HepG2 (cell line): ENCODE data around the gene ELL. TPM values are rescaled to one million over a fixed set of nuclear protein-coding genes. Genes with fewer than 3 reads are reported as not detected.
A peak's percentile ranks its signal among the peaks of the same experiment; 100 is the strongest.

Experiments
- BORCS8-MEF2B ChIP-seq: sonication (generic); formaldehyde crosslinking; IDR thresholded peaks from 2 replicates; pipeline ENCODE4 v1.8.0; 2022; ENCODE audit warnings: mild to moderate bottlenecking, missing genetic modification reagents
- KLF13 ChIP-seq: sonication (generic); formaldehyde crosslinking; IDR thresholded peaks from 2 replicates; pipeline ENCODE4 v1.4.0; 2020; ENCODE audit warnings: mild to moderate bottlenecking, missing genetic modification reagents
- MYNN ChIP-seq: sonication (generic); formaldehyde crosslinking; IDR thresholded peaks from 2 replicates; pipeline ENCODE4 v1.4.0; 2020; ENCODE audit warnings: mild to moderate bottlenecking, low read depth, missing genetic modification reagents
- MZF1 ChIP-seq: sonication (generic); formaldehyde crosslinking; IDR thresholded peaks from 2 replicates; pipeline ENCODE4 v1.8.1; 2023; ENCODE audit warnings: mild to moderate bottlenecking, missing genetic modification reagents, borderline replicate concordance
- POGZ ChIP-seq: sonication (generic); formaldehyde crosslinking; IDR thresholded peaks from 2 replicates; pipeline ENCODE4 v1.4.0; 2020; ENCODE audit warnings: mild to moderate bottlenecking, missing genetic modification reagents
- SAP130 ChIP-seq: IDR thresholded peaks from 2 replicates; pipeline ENCODE4 v1.6.1; 2016; ENCODE audit warnings: low read depth
- ZNF224 ChIP-seq: sonication (generic); formaldehyde crosslinking; IDR thresholded peaks from 2 replicates; pipeline ENCODE4 v1.5.0; 2020; ENCODE audit warnings: mild to moderate bottlenecking, missing genetic modification reagents
- ZNF256 ChIP-seq: sonication (generic); formaldehyde crosslinking; conservative IDR thresholded peaks from 2 replicates; pipeline ENCODE4 v1.4.0; 2020; ENCODE audit warnings: missing genetic modification reagents
- ZNF343 ChIP-seq: sonication (generic); formaldehyde crosslinking; IDR thresholded peaks from 2 replicates; pipeline ENCODE4 v1.4.0; 2020; ENCODE audit warnings: mild to moderate bottlenecking, missing genetic modification reagents
- ZNF460 ChIP-seq: sonication (generic); formaldehyde crosslinking; IDR thresholded peaks from 2 replicates; pipeline ENCODE4 v1.5.1; 2020; ENCODE audit warnings: missing genetic modification reagents, mild to moderate bottlenecking, borderline replicate concordance
- ZNF569 ChIP-seq: sonication (generic); formaldehyde crosslinking; IDR thresholded peaks from 2 replicates; pipeline ENCODE4 v1.5.0; 2020; ENCODE audit warnings: mild to moderate bottlenecking, missing genetic modification reagents, moderate library complexity, borderline replicate concordance
- ZNF576 ChIP-seq: sonication (generic); formaldehyde crosslinking; IDR thresholded peaks from 2 replicates; pipeline ENCODE4 v1.4.0; 2020; ENCODE audit warnings: mild to moderate bottlenecking, missing genetic modification reagents
- ZNF891 ChIP-seq: sonication (generic); formaldehyde crosslinking; IDR thresholded peaks from 2 replicates; pipeline ENCODE4 v1.5.0; 2020; ENCODE audit warnings: mild to moderate bottlenecking, missing genetic modification reagents
- polyA plus RNA-seq, 8 experiments: library from polyadenylated mRNA; depleted of rRNA in 3 of 8; stranded (reverse) in 7 of 8; unstranded in 1 of 8; fragments of >200 nt; fragmentation: Illumina TruSeq in 4 of 8; extraction: Trizol in 4 of 8; gene quantifications; 2 replicates each; pipeline versions ENCODE4 v1.2.1 to v1.2.3, GENCODE V29; 2011 to 2016; ENCODE audit warnings: low read depth in 4 of 8, missing spikeins in 1 of 8, mixed read lengths in 1 of 8; ENCODE audit not compliant: insufficient read depth in 1 of 8
- total RNA-seq, 5 experiments: library from RNA; depleted of rRNA; stranded (reverse); fragments of >200 nt; fragmentation: Illumina TruSeq; extraction: Trizol; gene quantifications; 2 replicates each; pipeline ENCODE4 v1.2.3, GENCODE V29; 2016; ENCODE audit warnings: low read depth in 1 of 5
- TF ChIP-seq, protein P1 (sequence below): sonication (generic); formaldehyde crosslinking; IDR thresholded peaks from 2 replicates; pipeline ENCODE4 v1.8.1; 2022; ENCODE audit warnings: low read depth, mild to moderate bottlenecking, missing genetic modification reagents
- TF ChIP-seq, protein P2 (sequence below): sonication (generic); formaldehyde crosslinking; IDR thresholded peaks from 2 replicates; pipeline ENCODE4 v1.4.0; 2020; ENCODE audit warnings: missing genetic modification reagents, mild to moderate bottlenecking, borderline replicate concordance
- TF ChIP-seq, protein P3 (sequence below): IDR thresholded peaks from 2 replicates; pipeline ENCODE4 v1.4.0; 2020; ENCODE audit warnings: mild to moderate bottlenecking, missing genetic modification reagents
- TF ChIP-seq, protein P4 (sequence below): sonication (generic); formaldehyde crosslinking; IDR thresholded peaks from 2 replicates; pipeline ENCODE4 v1.5.1; 2020; ENCODE audit warnings: mild to moderate bottlenecking, missing genetic modification reagents, moderate library complexity

The ELL gene
- total and polyA plus RNA-seq, 2 of the 13 experiments (the other 11 are each of a cell fraction or from before 2014, with no cell fraction given) = 3.7 to 5.4 TPM

DNA sequence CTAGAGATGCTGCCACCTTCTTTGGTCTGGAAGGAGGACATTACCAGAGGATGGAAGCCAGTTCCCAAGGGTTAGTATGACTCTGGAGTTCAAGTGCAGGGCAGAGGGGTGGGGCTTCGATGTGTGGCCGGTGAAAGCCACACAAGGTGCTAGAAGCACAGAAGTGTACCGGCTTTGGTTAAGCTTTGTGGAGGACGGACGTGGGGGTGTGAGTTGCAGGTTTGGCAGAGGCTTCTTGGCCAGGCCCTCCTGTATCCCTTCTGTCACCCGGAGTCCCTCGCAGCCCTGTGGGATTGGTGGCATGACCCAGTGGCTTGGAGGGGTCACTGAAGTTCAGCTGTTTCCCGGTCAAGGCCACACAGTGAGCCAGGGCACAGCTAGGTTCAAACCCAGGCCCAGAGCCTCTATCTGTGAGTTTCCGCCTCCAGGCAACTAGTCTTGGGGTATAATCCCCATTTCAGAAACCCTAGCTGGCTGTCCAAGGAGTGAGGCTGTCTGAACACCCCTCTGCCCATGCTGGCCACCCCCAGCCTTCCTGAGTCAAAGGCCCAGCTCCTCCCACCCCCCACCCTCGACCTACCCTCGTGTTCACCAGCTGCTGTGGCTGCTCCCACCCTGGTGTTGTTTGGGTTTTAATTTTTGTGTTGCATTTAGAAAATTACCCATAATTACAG lies 107.2 kb downstream of the ELL start (continued):
- TF ChIP-seq, protein P1, sequence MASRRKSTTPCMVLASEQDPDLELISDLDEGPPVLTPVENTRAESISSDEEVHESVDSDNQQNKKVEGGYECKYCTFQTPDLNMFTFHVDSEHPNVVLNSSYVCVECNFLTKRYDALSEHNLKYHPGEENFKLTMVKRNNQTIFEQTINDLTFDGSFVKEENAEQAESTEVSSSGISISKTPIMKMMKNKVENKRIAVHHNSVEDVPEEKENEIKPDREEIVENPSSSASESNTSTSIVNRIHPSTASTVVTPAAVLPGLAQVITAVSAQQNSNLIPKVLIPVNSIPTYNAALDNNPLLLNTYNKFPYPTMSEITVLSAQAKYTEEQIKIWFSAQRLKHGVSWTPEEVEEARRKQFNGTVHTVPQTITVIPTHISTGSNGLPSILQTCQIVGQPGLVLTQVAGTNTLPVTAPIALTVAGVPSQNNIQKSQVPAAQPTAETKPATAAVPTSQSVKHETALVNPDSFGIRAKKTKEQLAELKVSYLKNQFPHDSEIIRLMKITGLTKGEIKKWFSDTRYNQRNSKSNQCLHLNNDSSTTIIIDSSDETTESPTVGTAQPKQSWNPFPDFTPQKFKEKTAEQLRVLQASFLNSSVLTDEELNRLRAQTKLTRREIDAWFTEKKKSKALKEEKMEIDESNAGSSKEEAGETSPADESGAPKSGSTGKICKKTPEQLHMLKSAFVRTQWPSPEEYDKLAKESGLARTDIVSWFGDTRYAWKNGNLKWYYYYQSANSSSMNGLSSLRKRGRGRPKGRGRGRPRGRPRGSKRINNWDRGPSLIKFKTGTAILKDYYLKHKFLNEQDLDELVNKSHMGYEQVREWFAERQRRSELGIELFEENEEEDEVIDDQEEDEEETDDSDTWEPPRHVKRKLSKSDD (CRISPR knock-in tag) = no peak
- TF ChIP-seq POGZ (no peak), ZNF569 (CRISPR knock-in tag) (no peak), SAP130 (CRISPR knock-in tag) (peak; percentile 46), ZNF576 (CRISPR knock-in tag) (no peak), MZF1 (no peak), KLF13 (CRISPR knock-in tag) (no peak), ZNF460 (CRISPR knock-in tag) (no peak), MYNN (CRISPR knock-in tag) (no peak), ZNF891 (CRISPR knock-in tag) (no peak), ZNF343 (no peak), ZNF256 (CRISPR knock-in tag) (no peak), ZNF224 (CRISPR knock-in tag) (no peak), BORCS8-MEF2B (no peak)
- TF ChIP-seq, protein P2, sequence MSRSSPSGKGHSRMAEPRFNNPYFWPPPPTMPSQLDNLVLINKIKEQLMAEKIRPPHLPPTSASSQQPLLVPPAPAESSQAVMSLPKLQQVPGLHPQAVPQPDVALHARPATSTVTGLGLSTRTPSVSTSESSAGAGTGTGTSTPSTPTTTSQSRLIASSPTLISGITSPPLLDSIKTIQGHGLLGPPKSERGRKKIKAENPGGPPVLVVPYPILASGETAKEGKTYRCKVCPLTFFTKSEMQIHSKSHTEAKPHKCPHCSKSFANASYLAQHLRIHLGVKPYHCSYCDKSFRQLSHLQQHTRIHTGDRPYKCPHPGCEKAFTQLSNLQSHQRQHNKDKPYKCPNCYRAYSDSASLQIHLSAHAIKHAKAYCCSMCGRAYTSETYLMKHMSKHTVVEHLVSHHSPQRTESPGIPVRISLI (CRISPR knock-in tag) = no peak
- TF ChIP-seq, protein P3, sequence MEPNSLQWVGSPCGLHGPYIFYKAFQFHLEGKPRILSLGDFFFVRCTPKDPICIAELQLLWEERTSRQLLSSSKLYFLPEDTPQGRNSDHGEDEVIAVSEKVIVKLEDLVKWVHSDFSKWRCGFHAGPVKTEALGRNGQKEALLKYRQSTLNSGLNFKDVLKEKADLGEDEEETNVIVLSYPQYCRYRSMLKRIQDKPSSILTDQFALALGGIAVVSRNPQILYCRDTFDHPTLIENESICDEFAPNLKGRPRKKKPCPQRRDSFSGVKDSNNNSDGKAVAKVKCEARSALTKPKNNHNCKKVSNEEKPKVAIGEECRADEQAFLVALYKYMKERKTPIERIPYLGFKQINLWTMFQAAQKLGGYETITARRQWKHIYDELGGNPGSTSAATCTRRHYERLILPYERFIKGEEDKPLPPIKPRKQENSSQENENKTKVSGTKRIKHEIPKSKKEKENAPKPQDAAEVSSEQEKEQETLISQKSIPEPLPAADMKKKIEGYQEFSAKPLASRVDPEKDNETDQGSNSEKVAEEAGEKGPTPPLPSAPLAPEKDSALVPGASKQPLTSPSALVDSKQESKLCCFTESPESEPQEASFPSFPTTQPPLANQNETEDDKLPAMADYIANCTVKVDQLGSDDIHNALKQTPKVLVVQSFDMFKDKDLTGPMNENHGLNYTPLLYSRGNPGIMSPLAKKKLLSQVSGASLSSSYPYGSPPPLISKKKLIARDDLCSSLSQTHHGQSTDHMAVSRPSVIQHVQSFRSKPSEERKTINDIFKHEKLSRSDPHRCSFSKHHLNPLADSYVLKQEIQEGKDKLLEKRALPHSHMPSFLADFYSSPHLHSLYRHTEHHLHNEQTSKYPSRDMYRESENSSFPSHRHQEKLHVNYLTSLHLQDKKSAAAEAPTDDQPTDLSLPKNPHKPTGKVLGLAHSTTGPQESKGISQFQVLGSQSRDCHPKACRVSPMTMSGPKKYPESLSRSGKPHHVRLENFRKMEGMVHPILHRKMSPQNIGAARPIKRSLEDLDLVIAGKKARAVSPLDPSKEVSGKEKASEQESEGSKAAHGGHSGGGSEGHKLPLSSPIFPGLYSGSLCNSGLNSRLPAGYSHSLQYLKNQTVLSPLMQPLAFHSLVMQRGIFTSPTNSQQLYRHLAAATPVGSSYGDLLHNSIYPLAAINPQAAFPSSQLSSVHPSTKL (CRISPR knock-in tag) = no peak; the same call in 1 of the 2 replicates
- TF ChIP-seq, protein P4, sequence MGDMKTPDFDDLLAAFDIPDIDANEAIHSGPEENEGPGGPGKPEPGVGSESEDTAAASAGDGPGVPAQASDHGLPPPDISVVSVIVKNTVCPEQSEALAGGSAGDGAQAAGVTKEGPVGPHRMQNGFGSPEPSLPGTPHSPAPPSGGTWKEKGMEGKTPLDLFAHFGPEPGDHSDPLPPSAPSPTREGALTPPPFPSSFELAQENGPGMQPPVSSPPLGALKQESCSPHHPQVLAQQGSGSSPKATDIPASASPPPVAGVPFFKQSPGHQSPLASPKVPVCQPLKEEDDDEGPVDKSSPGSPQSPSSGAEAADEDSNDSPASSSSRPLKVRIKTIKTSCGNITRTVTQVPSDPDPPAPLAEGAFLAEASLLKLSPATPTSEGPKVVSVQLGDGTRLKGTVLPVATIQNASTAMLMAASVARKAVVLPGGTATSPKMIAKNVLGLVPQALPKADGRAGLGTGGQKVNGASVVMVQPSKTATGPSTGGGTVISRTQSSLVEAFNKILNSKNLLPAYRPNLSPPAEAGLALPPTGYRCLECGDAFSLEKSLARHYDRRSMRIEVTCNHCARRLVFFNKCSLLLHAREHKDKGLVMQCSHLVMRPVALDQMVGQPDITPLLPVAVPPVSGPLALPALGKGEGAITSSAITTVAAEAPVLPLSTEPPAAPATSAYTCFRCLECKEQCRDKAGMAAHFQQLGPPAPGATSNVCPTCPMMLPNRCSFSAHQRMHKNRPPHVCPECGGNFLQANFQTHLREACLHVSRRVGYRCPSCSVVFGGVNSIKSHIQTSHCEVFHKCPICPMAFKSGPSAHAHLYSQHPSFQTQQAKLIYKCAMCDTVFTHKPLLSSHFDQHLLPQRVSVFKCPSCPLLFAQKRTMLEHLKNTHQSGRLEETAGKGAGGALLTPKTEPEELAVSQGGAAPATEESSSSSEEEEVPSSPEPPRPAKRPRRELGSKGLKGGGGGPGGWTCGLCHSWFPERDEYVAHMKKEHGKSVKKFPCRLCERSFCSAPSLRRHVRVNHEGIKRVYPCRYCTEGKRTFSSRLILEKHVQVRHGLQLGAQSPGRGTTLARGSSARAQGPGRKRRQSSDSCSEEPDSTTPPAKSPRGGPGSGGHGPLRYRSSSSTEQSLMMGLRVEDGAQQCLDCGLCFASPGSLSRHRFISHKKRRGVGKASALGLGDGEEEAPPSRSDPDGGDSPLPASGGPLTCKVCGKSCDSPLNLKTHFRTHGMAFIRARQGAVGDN (CRISPR knock-in tag) = peak; percentile 62
